T-cell (primary cell): ENCODE results near the gene MYO5A. TPM values are rescaled to one million over a fixed set of nuclear protein-coding genes. Genes with fewer than 3 reads are reported as not detected.
A peak's percentile ranks its signal among the peaks of the same experiment; 100 is the strongest.

ENCODE experiments used
- ATAC-seq, 4 experiments: fragments of 200-7000 bp in 3 of 4; fragments of 150-1000 bp in 1 of 4; cut with Tn5 transposase; replicated peaks in 1 of 4; 1 replicate in 3 of 4; 2 replicates in 1 of 4; pipeline ENCODE4 v1.10.0; 2021; ENCODE audit warnings: moderate library complexity in 3 of 4, mild to moderate bottlenecking in 2 of 4, moderate number of reproducible peaks in 1 of 4
- CTCF ChIA-PET, 2 donors: fragments of 300-600 bp; sonication (Branson Sonifier 250); formaldehyde crosslinking; loops; one replicate each; lab custom pipeline; 2022; ENCODE audit warnings: antibody characterized with exemption in 2 of 2; lab: Charles Lee
- POLR2A ChIA-PET, 2 donors: fragments of 300-600 bp; sonication (Branson Sonifier 250); formaldehyde crosslinking; loops; one replicate each; lab custom pipeline; 2022; ENCODE audit warnings: antibody characterized with exemption in 2 of 2; lab: Charles Lee
- DNase-seq, 35 experiments: peaks; one replicate each; pipeline versions ENCODE4 v3.0.0 to v3.0.0-alpha.2; 2013 to 2023
- H3K27ac ChIP-seq: one replicate; pipeline ENCODE4 v1.5.1; 2013; ENCODE audit warnings: low read length
- H3K27me3 ChIP-seq, 2 experiments: replicated peaks in 1 of 2; 1 replicate in 1 of 2; 2 replicates in 1 of 2; pipeline versions ENCODE4 v1.6.1 to v1.7.0; 2013; ENCODE audit warnings: low read length in 1 of 2, mixed read lengths in 1 of 2; ENCODE audit not compliant: control insufficient read depth in 2 of 2, insufficient read depth in 2 of 2; ENCODE audit errors: extremely low read depth in 1 of 2
- H3K36me3 ChIP-seq, 2 donors: 1 replicate in 1 of 2; 2 replicates in 1 of 2; pipeline versions ENCODE4 v1.6.1 to v1.7.0; 2013; ENCODE audit warnings: low read length in 1 of 2; ENCODE audit not compliant: control insufficient read depth in 2 of 2, insufficient read depth in 1 of 2; ENCODE audit errors: extremely low read depth in 1 of 2
- H3K4me1 ChIP-seq, 2 experiments: 1 replicate in 1 of 2; 2 replicates in 1 of 2; pipeline versions ENCODE4 v1.6.1 to v1.7.0; 2013; ENCODE audit warnings: low read length in 2 of 2, mixed read lengths in 1 of 2; ENCODE audit not compliant: insufficient read depth in 2 of 2, control insufficient read depth in 1 of 2; ENCODE audit errors: extremely low read depth in 1 of 2
- H3K4me3 ChIP-seq, 2 donors: 1 replicate in 1 of 2; 2 replicates in 1 of 2; pipeline versions ENCODE4 v1.5.1 to v1.7.0; 2013; ENCODE audit warnings: mild to moderate bottlenecking in 2 of 2, low read length in 1 of 2, moderate library complexity in 1 of 2; ENCODE audit not compliant: control insufficient read depth in 1 of 2; ENCODE audit errors: extremely low read depth in 1 of 2
- H3K9me3 ChIP-seq: 2 replicates; pipeline ENCODE4 v1.7.0; 2013
- H3K27ac Mint-ChIP-seq, 2 donors: one replicate each; pipeline ENCODE4 v1.8.0; 2020 to 2021; ENCODE audit warnings: mild to moderate bottlenecking in 2 of 2, mixed read lengths in 2 of 2
- H3K27me3 Mint-ChIP-seq, 2 donors: one replicate each; pipeline ENCODE4 v1.8.0; 2021 to 2022; ENCODE audit warnings: mixed read lengths in 2 of 2
- H3K36me3 Mint-ChIP-seq: one replicate; pipeline ENCODE4 v1.8.0; 2021; ENCODE audit warnings: mixed read lengths
- H3K4me1 Mint-ChIP-seq, 3 donors: one replicate each; pipeline ENCODE4 v1.8.0; 2020 to 2022; ENCODE audit warnings: mixed read lengths in 3 of 3, mild to moderate bottlenecking in 1 of 3
- H3K4me3 Mint-ChIP-seq, 3 donors: one replicate each; pipeline ENCODE4 v1.8.0; 2020 to 2022; ENCODE audit warnings: mild to moderate bottlenecking in 3 of 3, mixed read lengths in 3 of 3, moderate library complexity in 3 of 3
- H3K9me3 Mint-ChIP-seq, 3 donors: one replicate each; pipeline ENCODE4 v1.8.0; 2020 to 2022; ENCODE audit warnings: mixed read lengths in 3 of 3
- WGBS: methylation state at CpG from one replicate; pipeline ENCODE4 v1.1.5; 2013; ENCODE audit warnings: missing lambda C conversion rate; ENCODE audit not compliant: insufficient coverage; 5-methylcytosine and 5-hydroxymethylcytosine counted together
- total RNA-seq, 35 experiments: library from RNA in 6 of 35; stranded (reverse) in 6 of 35; fragments of 120-200 nt in 1 of 35; gene quantifications; one replicate each; pipeline versions ENCODE4 v1.2.1 to v1.2.4 and lab custom pipeline; 2013 to 2026

The MYO5A gene
- total RNA-seq, 5 donors from 2014 or later (not counting 1 experiment from before 2014, with no cell fraction given): 25.2 to 46.6 (median 29.5) TPM

GRCh38 chr15:52277575-52277974 is 251.1 kb downstream of the MYO5A start:
- Mint-ChIP-seq H3K27me3 (peaks cover 4 to 6% of the 10 kb centered on the region in 2 donors), H3K36me3 (no peaks in the 10 kb centered on the region), H3K4me3 (no peak overlapping the region), H3K27ac (no peak overlapping the region), H3K4me1 (no peaks in the 10 kb centered on the region), H3K9me3 (no peaks in the 10 kb centered on the region)
- Histone ChIP-seq H3K27ac (no peak overlapping the region), H3K4me1 (no peaks in the 10 kb centered on the region), H3K27me3 (no peaks in the 10 kb centered on the region), H3K36me3 (no peaks in the 10 kb centered on the region), H3K4me3 (no peak overlapping the region), H3K9me3 (no peaks in the 10 kb centered on the region)
- POLR2A ChIA-PET: interaction anchor here in 1 of 2 donors (0.9 kb wide), 1 partner anchor 447 kb away, joined by 4 read pairs; no protein-coding TSS in a partner anchor
- CTCF ChIA-PET: no interaction called here
- 97% methylated on average over 6 of the region's 9 CpGs for WGBS
- DNase-seq (no peak), ATAC-seq (no peak)

GRCh38 chr15:52276256-52276770 is 252.4 kb downstream of the MYO5A start:
- CTCF ChIA-PET: no interaction called here
- ATAC-seq: no peak

GRCh38 chr15:52263563-52264282 is 265.0 kb downstream of the MYO5A start:
- H3K27ac ChIP-seq: no peak overlapping the region
- peak overlapping the region in 1 of 3 donors; percentile 6 for H3K4me3 Mint-ChIP-seq

More at GRCh38 chr15:52276256-52276770, 252.4 kb downstream of the MYO5A start:
- Histone ChIP-seq H3K9me3 (no peaks in the 10 kb centered on the region), H3K4me1 (no peaks in the 10 kb centered on the region), H3K27me3 (no peaks in the 10 kb centered on the region), H3K4me3 (no peak overlapping the region), H3K36me3 (no peaks in the 10 kb centered on the region), H3K27ac (no peak overlapping the region)
- DNase-seq: no peak
- Mint-ChIP-seq H3K27me3 (peaks cover 4 to 6% of the 10 kb centered on the region in 2 donors), H3K9me3 (no peaks in the 10 kb centered on the region), H3K4me3 (no peak overlapping the region), H3K4me1 (no peaks in the 10 kb centered on the region), H3K36me3 (no peaks in the 10 kb centered on the region), H3K27ac (no peak overlapping the region)
- WGBS: 82% methylated on average over 6 of the region's 7 CpGs
- POLR2A ChIA-PET: no interaction called here

GRCh38 chr15:52262364-52262763 is 266.3 kb downstream of the MYO5A start:
- ChIA-PET CTCF (interaction anchor here (0.8 to 1.3 kb wide), 3 partner anchors 84 to 473 kb away, joined by 3 to 5 read pairs (median 4); no protein-coding TSS in a partner anchor), POLR2A (interaction anchor here in 1 of 2 donors (0.5 to 0.6 kb wide), 2 partner anchors 14 to 143 kb away, joined by 3 read pairs; no protein-coding TSS in a partner anchor)
- peak overlapping the region; percentile 70 for H3K27ac ChIP-seq
- no peaks in the 10 kb centered on the region for H3K36me3 Mint-ChIP-seq
- DNase-seq (no peak), ATAC-seq (no peak)
- H3K4me1 ChIP-seq: peaks cover 17 to 38% of the 10 kb centered on the region in 2 experiments
- H3K4me3 Mint-ChIP-seq: peak overlapping the region; percentile 51 to 69 (median 62)
- peaks cover 37 to 43% (median 40%) of the 10 kb centered on the region in 3 donors for H3K4me1 Mint-ChIP-seq
- WGBS: 78% methylated on average over 2 of the region's 5 CpGs
- no peaks in the 10 kb centered on the region for H3K27me3 ChIP-seq
- no peaks in the 10 kb centered on the region for H3K27me3 Mint-ChIP-seq
- H3K4me3 ChIP-seq: no peak overlapping the region
- peak overlapping the region; percentile 87 to 93 for H3K27ac Mint-ChIP-seq
- H3K9me3 ChIP-seq: no peaks in the 10 kb centered on the region
- no peaks in the 10 kb centered on the region for H3K36me3 ChIP-seq
- no peaks in the 10 kb centered on the region for H3K9me3 Mint-ChIP-seq

More at GRCh38 chr15:52263563-52264282, 265.0 kb downstream of the MYO5A start:
- no peaks in the 10 kb centered on the region for H3K27me3 ChIP-seq
- no peak for ATAC-seq
- H3K9me3 Mint-ChIP-seq: no peaks in the 10 kb centered on the region
- H3K9me3 ChIP-seq: no peaks in the 10 kb centered on the region
- no peak for DNase-seq
- H3K36me3 ChIP-seq: no peaks in the 10 kb centered on the region
- peaks cover 35 to 43% (median 40%) of the 10 kb centered on the region in 3 donors for H3K4me1 Mint-ChIP-seq
- 88% methylated on average over 10 of the region's 11 CpGs for WGBS
- H3K27me3 Mint-ChIP-seq: no peaks in the 10 kb centered on the region
- peaks cover 17 to 37% of the 10 kb centered on the region in 2 experiments for H3K4me1 ChIP-seq
- no peak overlapping the region for H3K4me3 ChIP-seq
- ChIA-PET POLR2A (no interaction called here), CTCF (no interaction called here)
- peak overlapping the region; percentile 76 to 93 for H3K27ac Mint-ChIP-seq
- H3K36me3 Mint-ChIP-seq: no peaks in the 10 kb centered on the region

GRCh38 chr15:52261498-52262242 is 267.0 kb downstream of the MYO5A start:
- Mint-ChIP-seq H3K27ac (peak overlapping the region; percentile 87 to 93), H3K4me1 (peaks cover 43 to 49% (median 46%) of the 10 kb centered on the region in 3 donors), H3K9me3 (no peaks in the 10 kb centered on the region), H3K36me3 (no peaks in the 10 kb centered on the region), H3K27me3 (no peaks in the 10 kb centered on the region), H3K4me3 (peak overlapping the region; percentile 51 to 69 (median 62))
- no peaks in the 10 kb centered on the region for H3K36me3 ChIP-seq
- no peaks in the 10 kb centered on the region for H3K27me3 ChIP-seq
- DNase-seq (peak in 29 of 35 experiments; percentile 4 to 53 (median 21)), ATAC-seq (peak; percentile 81 to 94 (median 93))
- no peaks in the 10 kb centered on the region for H3K9me3 ChIP-seq
- 50% methylated on average over 2 of the region's 8 CpGs for WGBS
- peaks cover 22 to 45% of the 10 kb centered on the region in 2 experiments for H3K4me1 ChIP-seq
- no peak overlapping the region for H3K4me3 ChIP-seq
- CTCF ChIA-PET: interaction anchor here (0.5 to 1.3 kb wide), 5 partner anchors 83 to 474 kb away, joined by 3 to 6 read pairs (median 4); no protein-coding TSS in a partner anchor
- POLR2A ChIA-PET: interaction anchor here in 1 of 2 donors (0.5 to 0.6 kb wide), 4 partner anchors 13 to 391 kb away, joined by 3 to 4 read pairs (median 3); no protein-coding TSS in a partner anchor
- peak overlapping the region; percentile 70 for H3K27ac ChIP-seq

- Mint-ChIP-seq H3K9me3 (no peaks in the 10 kb centered on the region), H3K36me3 (no peaks in the 10 kb centered on the region), H3K27me3 (no peaks in the 10 kb centered on the region), H3K4me3 (peak overlapping the region in 1 of 3 donors; percentile 62), H3K4me1 (peaks cover 44 to 53% (median 52%) of the 10 kb centered on the region in 3 donors), H3K27ac (peak overlapping the region; percentile 31 to 61)
- no peak for DNase-seq
- Histone ChIP-seq H3K27ac (peak overlapping the region; percentile 70), H3K4me3 (no peak overlapping the region), H3K36me3 (no peaks in the 10 kb centered on the region), H3K9me3 (no peaks in the 10 kb centered on the region), H3K4me1 (peaks cover 23 to 45% of the 10 kb centered on the region in 2 experiments), H3K27me3 (no peaks in the 10 kb centered on the region)
- no peak for ATAC-seq
- 100% methylated on average over 6 of the region's 10 CpGs for WGBS
- ChIA-PET POLR2A (no interaction called here), CTCF (interaction anchor here in 1 of 2 donors (1.3 kb wide), 1 partner anchor 474 kb away, joined by 5 read pairs; no protein-coding TSS in a partner anchor)
Observed at GRCh38 chr15:52261026-52261425, 267.7 kb downstream of the MYO5A start.
